Suppressor macrophage treated with lipopolysaccharide for 4 hours (primary cell): ENCODE data around the gene DMD.

Experiments
- DNase-seq: peaks from one replicate; pipeline ENCODE4 v3.0.0-alpha.2; 2020

Gene DMD

DNA sequence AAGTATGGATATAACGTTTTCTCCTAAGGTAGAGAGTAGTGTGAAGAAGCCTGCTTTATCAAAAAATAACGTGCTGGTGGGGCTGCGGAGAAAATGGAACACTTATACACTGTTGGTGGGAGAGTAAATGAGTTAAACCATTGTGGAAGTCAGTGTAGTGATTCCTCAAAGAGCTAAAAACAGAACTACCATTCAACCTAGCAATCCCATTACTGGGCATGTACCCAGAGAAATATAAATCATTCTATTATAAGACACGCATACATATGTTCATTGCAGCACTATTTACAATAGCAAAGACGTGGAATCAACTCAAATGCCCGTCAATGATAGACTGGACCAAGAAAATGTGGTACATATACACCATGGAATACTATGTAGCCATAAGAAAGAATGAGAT is 196.4 kb downstream of the DMD start:
- DNase-seq: no peak

DNA sequence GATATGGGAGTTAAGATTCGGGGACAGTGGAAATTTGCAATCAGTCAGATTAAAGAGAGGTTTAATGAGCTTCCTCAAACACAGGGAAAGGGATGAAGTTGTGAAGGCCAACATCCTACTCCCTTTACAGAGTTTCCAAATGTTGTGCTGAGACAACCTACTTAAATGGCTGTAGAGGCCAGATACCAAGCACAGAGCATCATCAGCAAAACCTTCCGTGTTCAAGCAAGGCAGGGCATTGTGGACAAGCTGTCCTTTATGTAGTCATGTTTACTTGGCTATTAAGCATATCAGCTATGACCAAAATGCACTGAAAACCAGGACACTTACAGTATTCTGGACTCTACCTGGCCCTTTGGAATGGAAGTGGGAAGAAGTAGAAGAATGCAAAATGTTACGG is 197.3 kb downstream of the DMD start:
- DNase-seq: no peak

DNA sequence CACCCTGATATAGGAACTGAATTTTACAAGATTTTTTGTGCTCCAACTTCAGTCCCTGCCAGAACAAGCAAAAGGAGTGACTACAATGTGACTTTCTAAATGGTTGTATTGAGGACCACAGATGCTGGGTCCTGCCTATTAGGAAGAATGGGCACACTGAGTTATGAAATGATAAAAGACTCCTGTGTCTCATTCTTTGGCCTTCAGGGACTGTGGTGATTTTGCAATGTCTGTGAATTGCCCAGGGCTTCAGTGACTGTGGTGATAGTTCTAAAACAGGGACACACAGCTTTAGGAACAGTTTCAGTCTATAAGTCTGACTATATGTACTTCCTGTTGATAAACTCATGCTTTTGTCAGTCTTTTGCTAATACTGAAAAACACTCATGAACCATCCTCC is 210.2 kb downstream of the DMD start:
- DNase-seq: no peak

DNA sequence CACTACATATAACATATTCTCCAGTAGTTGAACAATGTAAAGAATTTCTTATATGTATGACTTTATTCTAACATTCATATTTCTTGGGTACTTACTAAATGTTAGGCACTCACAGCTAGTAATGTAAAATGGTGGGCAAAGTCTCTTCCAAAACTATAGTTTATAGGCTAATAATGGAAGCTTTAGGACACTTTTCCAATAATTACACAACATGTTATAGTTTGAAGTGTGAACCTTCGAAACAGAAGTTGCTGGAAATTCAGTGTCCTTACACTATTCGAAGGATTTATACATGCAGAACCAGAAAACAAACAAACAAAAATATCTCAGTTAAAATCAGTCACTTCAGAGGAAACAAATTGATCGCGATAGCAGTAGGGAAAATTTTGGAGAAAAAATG is 212.6 kb downstream of the DMD start:
- no peak for DNase-seq

DNA sequence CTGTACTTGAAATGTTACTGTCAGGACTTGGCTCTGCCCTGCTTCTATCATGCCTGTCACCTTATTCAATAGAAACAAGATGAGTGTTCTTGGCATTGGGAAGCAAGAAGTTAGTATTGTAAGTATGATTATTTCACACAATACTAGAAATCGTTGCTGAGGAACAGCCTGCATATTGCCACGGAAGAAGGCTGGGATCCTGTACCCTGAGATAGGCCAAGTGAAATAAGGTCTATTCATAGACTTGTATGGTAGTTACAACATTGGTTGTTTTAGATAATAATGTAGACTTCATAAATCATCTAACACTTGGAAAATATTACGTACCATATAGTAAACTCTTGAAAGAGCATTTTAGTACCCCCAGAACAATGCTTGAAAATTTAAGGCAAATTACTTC is 215.9 kb downstream of the DMD start:
- no peak for DNase-seq

DNA sequence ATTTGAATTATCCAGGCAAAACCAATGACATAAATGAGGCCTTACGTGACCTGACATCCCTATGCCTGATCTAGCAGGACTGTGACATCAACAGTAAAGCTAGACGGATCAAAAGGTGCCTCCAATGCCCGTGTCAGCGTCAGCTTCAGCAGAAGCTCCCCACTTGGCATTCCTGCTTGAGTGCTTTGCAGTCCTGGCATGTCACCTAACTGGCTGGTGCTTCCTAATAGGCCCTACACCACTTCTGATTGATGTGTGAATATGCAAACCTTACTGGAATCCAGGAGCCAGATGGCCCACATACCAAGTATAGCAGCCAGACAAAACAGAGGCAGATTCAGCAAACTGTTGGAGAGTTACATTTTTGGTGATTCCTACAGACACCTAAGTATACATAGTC is 224.2 kb downstream of the DMD start:
- DNase-seq: no peak

DNA sequence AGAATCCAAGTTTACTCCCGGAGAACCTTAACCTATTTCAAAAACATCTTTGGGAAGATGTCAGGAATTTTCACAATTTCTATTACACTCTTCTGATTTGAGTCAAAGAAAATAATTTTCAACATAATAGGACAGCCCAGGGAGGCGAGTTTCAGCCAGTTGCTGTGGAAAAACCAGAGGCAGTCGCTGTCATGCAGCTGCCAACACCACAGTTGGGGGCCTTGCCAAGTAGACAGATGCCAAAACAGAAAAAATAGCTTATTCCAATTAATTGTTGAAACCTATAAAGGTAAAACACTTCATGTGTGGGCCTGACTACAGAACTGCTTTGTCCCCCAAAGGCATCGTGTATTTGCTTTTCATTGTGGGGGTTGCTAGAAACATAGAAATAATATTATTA is 225.8 kb downstream of the DMD start:
- DNase-seq: no peak

DNA sequence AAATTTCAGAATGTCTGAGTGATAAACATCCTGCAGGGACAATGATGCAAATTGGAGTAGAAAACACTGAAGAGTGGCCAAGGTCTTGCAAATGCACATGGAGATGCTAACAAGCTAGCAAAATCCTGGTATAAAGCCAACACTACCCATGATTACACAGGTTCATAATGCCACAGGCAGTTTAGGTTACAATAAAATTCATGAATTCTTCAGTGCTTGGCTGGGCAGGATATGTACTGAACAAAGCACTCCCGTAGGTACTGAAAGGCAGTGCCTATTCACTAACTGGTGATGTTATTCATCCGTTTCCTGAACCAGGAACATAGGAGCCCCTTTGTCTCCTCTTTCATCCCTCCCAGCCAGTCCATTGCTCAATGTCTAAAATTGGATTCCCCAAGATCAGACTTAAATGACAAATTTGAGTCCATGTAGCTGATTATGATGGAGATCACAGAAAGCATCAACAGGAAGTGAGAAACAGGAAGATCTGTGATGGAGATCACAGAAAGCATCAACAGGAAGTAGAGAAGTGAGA is 244.5 kb downstream of the DMD start:
- no peak for DNase-seq

DNA sequence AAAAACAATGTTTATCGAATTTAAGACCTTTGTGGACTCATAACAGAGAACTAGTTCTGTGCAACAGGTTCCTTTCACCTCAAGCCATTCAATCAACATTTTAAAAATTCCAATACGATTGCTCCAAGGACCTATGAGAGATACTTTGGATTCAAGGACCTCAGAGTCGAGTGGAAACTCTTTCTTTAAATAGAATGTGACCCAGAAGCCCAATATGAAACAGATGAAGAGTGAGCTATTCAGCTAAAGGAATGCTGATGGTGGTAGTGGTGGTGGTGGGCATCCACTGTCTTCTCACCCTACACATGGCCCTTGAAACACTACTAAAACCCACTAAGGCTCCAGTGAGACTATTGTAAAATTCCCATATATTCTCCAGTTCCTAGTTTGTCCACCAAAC is 257.2 kb downstream of the DMD start:
- no peak for DNase-seq

DNA sequence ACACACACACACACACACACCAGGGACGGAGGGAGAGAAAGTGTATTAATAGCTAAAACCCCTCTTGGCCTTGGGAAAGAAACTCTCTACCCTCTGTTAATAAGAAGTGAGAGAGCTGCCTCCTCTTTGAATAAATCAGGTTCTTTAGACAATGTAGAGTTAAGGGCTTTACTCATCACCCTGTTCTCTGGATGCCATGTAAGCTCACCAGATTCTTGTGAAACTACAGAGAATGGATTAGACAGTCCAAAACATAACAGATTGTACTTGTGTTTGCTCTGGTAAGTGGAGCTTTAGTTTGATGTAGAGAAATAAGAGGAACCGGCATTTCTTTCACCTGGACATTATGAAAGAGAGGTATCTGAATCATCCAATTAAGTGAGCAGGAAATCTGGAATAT is 263.2 kb downstream of the DMD start:
- no peak for DNase-seq

DNA sequence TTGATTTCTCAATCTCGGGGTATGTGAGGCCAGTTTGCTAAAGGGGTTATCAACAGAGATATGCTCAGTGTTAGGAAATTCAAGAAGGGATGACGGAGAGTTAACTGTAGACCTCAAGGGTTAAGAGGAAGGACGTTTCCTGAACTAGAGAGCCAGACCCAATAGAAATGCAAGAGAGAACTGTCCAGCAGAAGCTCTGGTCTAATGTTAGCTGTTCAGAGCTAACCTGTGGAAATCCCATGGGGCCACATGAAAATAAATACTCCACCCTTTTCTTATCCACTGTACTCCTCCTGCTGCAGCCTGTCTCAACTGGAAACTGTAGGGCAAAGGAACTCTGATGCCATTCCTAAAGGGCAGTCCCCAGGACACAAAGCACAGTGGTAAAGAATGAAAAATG is 274.3 kb downstream of the DMD start:
- DNase-seq: no peak

DNA sequence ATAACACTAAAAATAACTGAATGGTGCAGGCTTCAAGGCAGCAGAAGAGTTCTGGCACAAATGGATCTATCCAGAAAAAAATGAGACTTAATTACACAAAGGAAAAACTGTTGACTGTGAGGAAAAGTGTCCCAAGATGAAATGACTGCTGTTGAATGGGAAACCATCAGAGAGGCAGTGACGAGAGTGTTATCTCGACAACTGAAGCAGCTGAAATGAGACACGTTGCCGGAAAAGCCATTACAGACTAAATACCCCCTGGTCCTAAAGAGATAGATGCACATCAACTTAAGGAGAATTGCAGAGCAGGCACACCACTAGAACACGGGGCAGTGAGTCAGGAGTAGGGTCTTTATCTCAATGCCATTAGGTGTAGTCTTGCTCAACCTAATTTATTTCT is 277.8 kb downstream of the DMD start:
- no peak for DNase-seq

DNA sequence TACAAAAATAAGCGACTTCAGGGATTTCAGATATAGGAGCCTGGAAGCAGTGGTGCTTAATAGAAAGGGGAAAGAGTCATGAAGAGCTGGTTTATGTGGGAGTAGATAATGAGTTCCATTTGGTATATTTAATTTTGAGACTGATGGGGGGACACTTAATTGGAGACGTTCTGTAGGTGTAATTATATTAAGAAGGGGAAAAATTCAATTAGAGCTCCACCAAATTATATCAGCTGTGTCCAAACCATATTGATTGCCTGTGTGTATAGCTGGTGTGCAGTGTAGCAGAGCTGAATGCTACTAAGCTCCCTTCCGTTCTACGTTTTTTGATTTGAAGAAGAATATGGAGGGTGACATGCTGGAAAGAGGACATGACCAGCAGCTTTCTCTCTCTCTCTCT is 282.3 kb downstream of the DMD start:
- DNase-seq: no peak

DNA sequence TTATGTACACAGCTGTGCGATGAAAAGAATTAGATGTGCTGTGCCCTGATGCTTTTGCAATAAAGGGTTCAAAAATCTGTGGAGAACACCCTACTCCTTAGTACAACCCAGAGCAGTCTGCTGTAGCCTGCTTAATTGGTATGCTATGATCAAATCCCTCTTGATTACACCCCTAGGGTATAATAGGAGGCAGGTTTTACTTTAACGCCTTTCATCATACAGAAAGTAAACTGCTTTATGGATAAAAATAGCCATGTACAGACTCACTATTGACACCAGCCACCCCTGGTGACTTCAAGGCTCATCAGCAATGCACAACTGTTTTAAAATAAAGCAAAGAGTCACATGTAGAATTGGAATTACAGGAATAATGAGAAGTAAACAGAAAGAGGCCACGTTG is 315.3 kb downstream of the DMD start:
- no peak for DNase-seq

DNA sequence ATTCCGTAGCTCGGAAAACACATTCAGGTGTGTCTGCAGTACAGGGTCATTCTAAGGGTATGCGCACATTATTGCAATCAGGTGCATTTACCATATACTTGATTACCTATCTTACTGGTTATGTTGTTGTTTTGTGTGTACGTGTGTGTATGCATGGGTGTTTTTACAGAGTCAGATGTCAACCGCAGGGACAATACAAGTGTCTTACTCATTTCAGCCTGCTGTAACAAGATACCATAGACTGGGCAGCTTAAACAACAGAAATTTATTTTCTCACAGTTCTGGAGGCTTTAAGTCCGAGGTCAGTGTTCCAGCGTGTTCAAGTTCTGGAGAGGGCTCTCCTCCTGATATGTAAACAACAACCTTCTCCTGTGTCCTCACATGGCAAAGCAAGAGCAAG is 316.7 kb downstream of the DMD start:
- DNase-seq: no peak

DNA sequence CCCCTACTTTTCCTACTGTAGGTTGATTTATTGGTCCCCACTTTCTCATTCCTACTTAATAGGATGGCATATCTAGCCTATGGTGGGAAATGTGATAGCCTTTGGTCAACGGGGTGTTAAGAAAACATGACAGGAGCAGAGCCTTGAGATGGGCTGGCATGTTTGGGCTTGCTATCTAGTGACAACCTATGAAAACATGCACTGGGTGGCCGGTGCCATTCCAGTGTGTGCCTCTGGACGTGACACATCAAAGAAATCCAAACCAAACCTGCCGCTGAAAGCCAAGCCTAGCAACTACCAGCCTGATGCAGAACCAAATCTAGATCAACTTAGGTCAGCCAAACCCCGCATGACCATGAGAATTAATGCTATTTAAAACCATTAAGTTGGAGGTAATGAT is 317.6 kb downstream of the DMD start:
- DNase-seq: no peak

DNA sequence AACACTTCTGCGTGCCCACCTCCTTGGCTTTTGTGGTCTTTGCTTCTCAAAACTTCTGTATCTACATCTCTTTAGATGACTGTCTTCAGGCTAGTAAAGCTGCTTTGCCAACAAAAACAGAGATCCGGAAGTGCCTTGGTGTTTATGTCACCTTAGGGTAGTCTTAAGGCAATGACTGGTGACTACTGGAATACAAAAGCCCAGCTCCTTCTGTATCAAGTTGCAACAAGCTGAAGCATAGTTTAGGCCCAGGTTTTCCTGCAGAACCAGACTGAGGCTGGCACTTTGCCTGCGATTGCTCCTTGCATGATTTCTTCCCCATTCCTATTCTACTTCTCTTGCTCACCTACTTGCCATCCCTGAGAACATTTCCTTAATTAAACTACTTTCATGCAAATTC is 333.8 kb downstream of the DMD start:
- no peak for DNase-seq

DNA sequence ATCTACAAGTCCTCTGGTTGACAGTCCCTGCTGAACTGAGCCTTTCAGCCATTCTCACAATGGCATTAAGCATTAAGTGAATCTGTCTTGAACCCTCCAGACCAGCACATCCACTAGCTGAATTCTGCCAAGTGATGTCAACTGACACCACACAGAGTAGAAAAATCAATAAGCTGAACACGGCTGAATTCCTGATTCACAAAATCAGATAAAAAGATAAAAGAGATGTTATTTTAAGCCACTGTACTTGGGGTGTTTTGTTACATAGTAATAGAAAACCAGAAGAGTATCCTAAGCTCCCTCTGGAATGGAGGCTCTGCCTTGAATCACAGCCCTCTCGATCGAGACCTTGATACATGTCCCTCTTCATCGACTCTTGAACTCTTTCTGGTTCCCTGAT is 336.5 kb downstream of the DMD start:
- DNase-seq: no peak

DNA sequence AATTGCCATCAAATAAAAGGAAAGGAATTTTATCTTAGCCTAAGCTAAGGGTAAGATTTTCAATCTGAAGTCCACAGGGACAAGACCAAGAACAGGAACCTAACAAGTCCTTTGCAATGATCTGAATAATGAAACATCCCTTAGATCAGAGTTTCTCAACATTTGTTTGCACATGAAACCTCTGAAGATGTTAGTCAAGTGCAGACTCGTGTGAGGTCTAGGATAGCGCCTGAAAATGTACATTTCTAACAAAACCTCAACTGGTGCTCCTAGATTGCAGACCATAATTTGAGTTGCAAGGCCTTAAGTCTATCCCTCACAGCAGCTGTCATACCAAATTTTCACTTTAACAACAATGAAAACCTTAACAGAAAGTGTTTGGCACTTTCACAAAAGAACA is 337.6 kb downstream of the DMD start:
- no peak for DNase-seq

DNA sequence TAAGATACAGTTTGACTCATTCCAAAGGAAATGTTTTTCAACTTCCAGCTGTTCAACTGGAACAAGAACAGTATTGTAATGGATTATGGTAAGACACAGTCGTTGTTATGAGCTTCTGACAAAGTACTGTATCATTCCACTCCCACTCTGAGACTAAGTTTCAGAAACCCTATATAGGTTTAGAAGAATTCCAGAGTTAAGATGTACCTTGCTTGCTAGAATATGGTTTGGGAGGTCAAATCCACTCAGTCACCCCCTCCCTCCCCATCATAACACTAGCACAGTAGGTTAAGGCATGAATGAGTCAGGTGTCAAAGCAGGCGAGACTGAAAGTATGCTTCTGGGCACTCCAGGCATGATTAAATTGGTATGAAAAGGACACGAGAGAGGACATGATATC is 339.7 kb downstream of the DMD start:
- DNase-seq: no peak

DNA sequence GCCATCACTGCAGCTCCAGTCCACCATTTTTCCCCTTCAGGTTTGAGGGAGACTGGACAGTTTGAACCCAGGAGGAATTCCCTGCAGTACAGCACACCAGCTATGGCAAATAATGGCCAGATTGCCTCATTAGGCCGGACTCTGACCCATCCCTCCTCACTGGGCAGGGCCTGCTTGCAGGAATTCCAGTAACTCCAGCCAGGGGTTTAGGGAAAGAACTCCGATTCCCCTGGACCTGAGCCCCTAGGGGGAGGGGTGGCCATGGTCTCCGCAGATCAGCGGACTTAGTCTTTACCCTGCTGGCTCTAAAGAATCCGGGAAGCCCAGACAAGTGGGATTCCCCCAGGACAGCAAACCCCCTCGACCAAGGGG is 342.8 kb downstream of the DMD start:
- no peak for DNase-seq

DNA sequence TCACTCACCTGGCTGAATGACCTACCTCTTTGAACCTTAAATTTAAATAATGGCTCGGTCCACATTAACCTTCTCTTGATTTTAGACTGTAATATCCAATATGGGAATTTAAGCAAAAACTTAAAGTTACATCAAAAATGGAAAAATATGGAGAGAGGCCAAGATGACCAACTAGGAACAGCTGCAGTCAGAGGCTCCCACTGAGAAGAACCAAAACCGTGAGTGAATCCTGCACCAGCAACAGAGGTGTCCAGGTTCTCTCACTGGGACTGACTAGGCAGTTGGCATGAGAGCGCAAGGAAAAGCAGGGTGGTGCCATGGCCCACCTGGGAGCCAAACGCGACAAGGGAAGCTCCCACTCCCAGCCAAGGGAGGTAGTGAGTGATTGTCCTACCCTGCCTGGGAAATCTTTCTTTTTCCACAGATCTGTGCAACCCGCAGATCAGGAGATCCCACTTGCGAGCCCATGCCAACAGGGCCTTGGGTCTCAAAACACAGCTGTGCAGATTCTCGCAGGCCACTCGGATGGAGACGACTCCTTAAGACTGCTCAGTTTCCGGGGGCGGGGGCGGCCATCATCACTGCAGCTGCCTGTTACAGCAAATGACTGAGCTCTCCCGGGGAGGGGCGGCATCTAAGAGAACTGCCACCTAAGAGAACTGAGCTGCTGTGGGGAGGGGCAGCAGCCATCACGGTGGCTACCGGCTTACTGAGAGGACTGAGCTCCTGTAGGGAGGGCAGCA is 343.4 kb downstream of the DMD start:
- DNase-seq: no peak

DNA sequence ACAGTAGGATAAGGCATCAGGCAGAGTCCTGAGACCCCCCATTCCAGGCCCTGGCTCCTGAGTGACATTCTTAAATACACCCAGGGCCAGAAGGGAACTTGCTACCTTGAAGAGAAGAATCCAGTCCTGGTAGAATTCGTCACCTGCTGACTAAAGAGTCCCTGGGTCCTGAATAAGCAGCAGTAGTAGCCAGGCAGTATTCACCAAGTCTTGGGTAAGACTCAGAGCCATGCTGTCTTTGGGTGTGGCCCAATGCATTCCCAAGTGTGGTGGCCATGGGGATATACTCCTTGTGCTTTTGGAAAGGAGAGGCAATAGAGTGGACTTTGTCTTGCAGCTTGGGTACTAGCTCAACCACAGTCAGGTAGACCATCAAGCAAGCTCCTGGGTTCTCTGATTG is 359.1 kb downstream of the DMD start:
- DNase-seq: no peak

DNA sequence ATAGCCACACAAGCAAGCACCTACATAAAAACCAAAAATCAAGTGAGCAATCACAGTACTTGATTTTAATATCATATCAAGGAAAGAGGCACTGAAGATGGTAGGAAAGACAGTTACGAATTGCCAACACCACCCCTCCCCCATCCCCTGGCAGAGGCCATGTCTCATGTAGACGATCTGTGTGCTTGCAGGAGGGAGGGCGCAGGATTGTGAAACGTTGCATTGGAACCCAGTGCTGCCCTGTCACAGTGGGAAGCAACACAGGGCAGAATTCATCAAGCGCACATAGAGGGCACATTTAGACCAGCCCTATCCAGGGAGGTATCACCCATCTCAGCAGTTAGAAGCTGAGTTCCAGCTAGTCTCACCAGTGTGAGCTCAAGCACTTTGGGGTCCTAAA is 359.8 kb downstream of the DMD start:
- no peak for DNase-seq

DNA sequence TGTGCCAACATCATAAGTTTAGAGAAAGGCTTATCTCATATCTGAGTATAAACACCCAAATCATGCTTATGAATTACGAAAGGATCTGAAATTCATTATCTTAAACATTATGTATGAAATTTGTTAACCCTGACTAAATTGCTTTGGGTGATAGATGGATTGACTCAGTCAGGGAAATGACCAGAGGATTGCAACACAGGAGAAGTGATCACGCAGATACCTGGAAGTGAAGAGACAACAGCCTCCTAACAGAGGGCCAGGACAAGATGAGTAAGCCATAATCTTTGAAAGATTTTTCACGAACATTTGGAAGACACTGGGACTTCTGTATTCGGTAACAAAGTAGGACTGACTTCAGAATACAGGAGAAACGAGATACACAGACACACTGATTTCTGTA is 363.4 kb downstream of the DMD start:
- no peak for DNase-seq

DNA sequence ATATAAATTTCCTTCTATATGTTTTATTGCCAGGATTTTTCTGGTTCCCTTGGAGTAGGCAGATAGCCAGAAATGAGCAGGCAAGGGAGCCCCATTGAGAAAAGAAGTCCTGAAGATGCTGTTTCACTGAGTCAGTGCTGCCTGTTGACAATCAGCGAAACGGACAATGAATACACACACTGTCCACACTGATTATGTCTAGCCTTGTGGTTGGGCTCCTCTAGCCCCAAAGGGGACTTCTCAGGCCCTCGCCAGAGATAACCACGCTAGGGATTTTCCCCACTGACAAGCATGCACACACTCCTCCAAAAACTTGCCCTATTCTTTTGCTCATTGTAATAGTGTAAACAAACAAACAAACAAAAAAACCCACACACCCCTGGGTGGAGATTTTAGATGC is 369.3 kb downstream of the DMD start:
- no peak for DNase-seq
